ENCODE data around the gene TLL1. TPM values are rescaled to one million over a fixed set of nuclear protein-coding genes. Genes with fewer than 3 reads are reported as not detected.

Gene TLL1
- polyA plus RNA-seq, 3 donors: not detected

GRCh38 chr4:165926307-165926706 lies 53.3 kb downstream of the TLL1 start:
- H3K36me3 Mint-ChIP-seq: no peaks in the 10 kb centered on the region
- H3K27me3 Mint-ChIP-seq (ENCODE audit: low read depth in 3 of 3): no peaks in the 10 kb centered on the region
- no peaks in the 10 kb centered on the region for H3K9me3 ChIP-seq (replicated peaks in 1 of 2; ENCODE audit: control insufficient read depth in 1 of 2, insufficient read depth in 1 of 2, low read length in 2 of 2)
- no peaks in the 10 kb centered on the region for H3K36me3 ChIP-seq (replicated peaks in 1 of 2; ENCODE audit: control insufficient read depth in 1 of 2, insufficient read depth in 2 of 2, low read length in 2 of 2)
- H3K4me1 Mint-ChIP-seq: no peaks in the 10 kb centered on the region
- H3K79me2 ChIP-seq (ENCODE audit: insufficient read depth, low read length): no peaks in the 10 kb centered on the region
- no peak overlapping the region for H3K27ac Mint-ChIP-seq
- TF ChIP-seq CTCF (IDR thresholded peaks at IDR 0.05): no peak
- H3K27ac ChIP-seq (ENCODE audit: low read depth in 1 of 2, low read length in 2 of 2): no peak overlapping the region
- H2AFZ ChIP-seq (ENCODE audit: insufficient read depth, low read depth, low read length, poor library complexity, severe bottlenecking): no peak overlapping the region
- no peaks in the 10 kb centered on the region for H4K20me1 ChIP-seq (ENCODE audit: insufficient read depth, low read length)
- intact Hi-C loops (cut with micrococcal nuclease): no loop called here
- H3K4me1 ChIP-seq (ENCODE audit: control insufficient read depth in 1 of 2, insufficient read depth in 2 of 2, low read length in 2 of 2): no peaks in the 10 kb centered on the region
- no peak overlapping the region for H3K9ac ChIP-seq (ENCODE audit: insufficient read depth, low read length, poor library complexity, severe bottlenecking)
- H3K4me3 ChIP-seq (replicated peaks in 1 of 3; ENCODE audit: low read depth in 2 of 3, low read length in 3 of 3): no peak overlapping the region
- no peak overlapping the region for H3K4me3 Mint-ChIP-seq
- H3K9me3 Mint-ChIP-seq: peaks cover 0 to 2% (median 0%) of the 10 kb centered on the region in 7 donors
- H3K4me2 ChIP-seq (replicated peaks; ENCODE audit: extremely low read depth, low read length, poor library complexity, severe bottlenecking): no peak overlapping the region
- 78% methylated on average over 5 of the region's 6 CpGs for WGBS (ENCODE audit: insufficient coverage)
- no peak for DNase-seq
- no peaks in the 10 kb centered on the region for H3K27me3 ChIP-seq (ENCODE audit: control insufficient read depth in 2 of 2, insufficient read depth in 2 of 2, low read length in 2 of 2)

- Histone ChIP-seq H3K9ac (ENCODE audit: insufficient read depth, low read length, poor library complexity, severe bottlenecking) (no peak overlapping the region), H3K27ac (ENCODE audit: low read depth in 1 of 2, low read length in 2 of 2) (no peak overlapping the region), H3K79me2 (ENCODE audit: insufficient read depth, low read length) (no peaks in the 10 kb centered on the region), H2AFZ (ENCODE audit: insufficient read depth, low read depth, low read length, poor library complexity, severe bottlenecking) (no peak overlapping the region), H3K9me3 (replicated peaks in 1 of 2; ENCODE audit: control insufficient read depth in 1 of 2, insufficient read depth in 1 of 2, low read length in 2 of 2) (no peaks in the 10 kb centered on the region), H3K4me2 (replicated peaks; ENCODE audit: extremely low read depth, low read length, poor library complexity, severe bottlenecking) (no peak overlapping the region), H3K27me3 (ENCODE audit: control insufficient read depth in 2 of 2, insufficient read depth in 2 of 2, low read length in 2 of 2) (no peaks in the 10 kb centered on the region), H3K4me3 (replicated peaks in 1 of 3; ENCODE audit: low read depth in 2 of 3, low read length in 3 of 3) (no peak overlapping the region), H3K4me1 (ENCODE audit: control insufficient read depth in 1 of 2, insufficient read depth in 2 of 2, low read length in 2 of 2) (no peaks in the 10 kb centered on the region), H4K20me1 (ENCODE audit: insufficient read depth, low read length) (no peaks in the 10 kb centered on the region), H3K36me3 (replicated peaks in 1 of 2; ENCODE audit: control insufficient read depth in 1 of 2, insufficient read depth in 2 of 2, low read length in 2 of 2) (no peaks in the 10 kb centered on the region)
- Mint-ChIP-seq H3K36me3 (no peaks in the 10 kb centered on the region), H3K27me3 (ENCODE audit: low read depth in 3 of 3) (no peaks in the 10 kb centered on the region), H3K27ac (no peak overlapping the region), H3K4me1 (no peaks in the 10 kb centered on the region), H3K9me3 (peaks cover 0 to under 1% (median 0%) of the 10 kb centered on the region in 7 donors), H3K4me3 (no peak overlapping the region)
- TF ChIP-seq CTCF (IDR thresholded peaks at IDR 0.05): no peak
- no peak for DNase-seq
- intact Hi-C loops (cut with micrococcal nuclease): no loop called here
- 96% methylated on average over 3 of the region's 3 CpGs for WGBS (ENCODE audit: insufficient coverage)
Observed at GRCh38 chr4:165927366-165927765, 54.3 kb downstream of the TLL1 start.

Data from CD14-positive monocyte (primary cell).